Chondrocyte (in vitro differentiated cells): ENCODE measurements around the gene PRG3. TPM values are rescaled to one million over a fixed set of nuclear protein-coding genes. Genes with fewer than 3 reads are reported as not detected.

Experiments used
- DNase-seq: peaks from one replicate; pipeline ENCODE4 v3.0.0; 2021; ENCODE audit warnings: mixed read lengths, low spot score
- H3K27ac Mint-ChIP-seq: one replicate; pipeline ENCODE4 v1.8.0; 2021; ENCODE audit warnings: mild to moderate bottlenecking, moderate library complexity, mixed read lengths; ENCODE audit not compliant: unreplicated experiment
- H3K27me3 Mint-ChIP-seq: 2 replicates; pipeline ENCODE4 v1.8.0; 2021; ENCODE audit warnings: low read depth, mixed read lengths
- H3K36me3 Mint-ChIP-seq: 2 replicates; pipeline ENCODE4 v1.8.0; 2021; ENCODE audit warnings: low read depth, mixed read lengths
- H3K4me1 Mint-ChIP-seq: 2 replicates; pipeline ENCODE4 v1.8.0; 2021; ENCODE audit warnings: low read depth, mild to moderate bottlenecking, mixed read lengths
- H3K4me3 Mint-ChIP-seq: one replicate; pipeline ENCODE4 v1.8.0; 2021; ENCODE audit warnings: mild to moderate bottlenecking, moderate library complexity, mixed read lengths; ENCODE audit not compliant: unreplicated experiment
- H3K9me3 Mint-ChIP-seq: 2 replicates; pipeline ENCODE4 v1.8.0; 2021; ENCODE audit warnings: low read depth, mixed read lengths
- CTCF ChIP-seq: fragments of 200-600 bp; sonication (generic); IDR thresholded peaks from 2 replicates; pipeline ENCODE4 v1.5.0; 2021; ENCODE audit warnings: antibody characterized with exemption, mild to moderate bottlenecking, moderate library complexity
- total RNA-seq: library from RNA; stranded (reverse); gene quantifications from 3 replicates; pipeline ENCODE4 v1.2.1, GENCODE V29; 2021

Gene PRG3
- total RNA-seq, 1 donor from 2014 or later = not detected

GRCh38 chr11:57370251-57370650 is 10.7 kb downstream of the PRG3 start:
- Mint-ChIP-seq H3K4me3 (no peak overlapping the region), H3K27me3 (peaks cover 27% of the 10 kb centered on the region), H3K36me3 (no peaks in the 10 kb centered on the region), H3K9me3 (peaks cover 2% of the 10 kb centered on the region), H3K27ac (no peak overlapping the region), H3K4me1 (no peaks in the 10 kb centered on the region)
- DNase-seq = no peak
- TF ChIP-seq CTCF = no peak

- Mint-ChIP-seq H3K27ac (no peak overlapping the region), H3K4me1 (no peaks in the 10 kb centered on the region), H3K4me3 (no peak overlapping the region), H3K9me3 (peaks cover 2% of the 10 kb centered on the region), H3K36me3 (no peaks in the 10 kb centered on the region), H3K27me3 (peaks cover 38% of the 10 kb centered on the region)
- no peak for DNase-seq
- TF ChIP-seq CTCF = no peak
Observed at GRCh38 chr11:57368845-57369232, 12.1 kb downstream of the PRG3 start.

GRCh38 chr11:57368106-57368844 is 12.7 kb downstream of the PRG3 start:
- no peak overlapping the region for H3K4me3 Mint-ChIP-seq
- no peaks in the 10 kb centered on the region for H3K4me1 Mint-ChIP-seq
- H3K27me3 Mint-ChIP-seq = peaks cover 38% of the 10 kb centered on the region
- no peak overlapping the region for H3K27ac Mint-ChIP-seq
- H3K9me3 Mint-ChIP-seq = no peaks in the 10 kb centered on the region
- no peak for TF ChIP-seq CTCF
- H3K36me3 Mint-ChIP-seq = no peaks in the 10 kb centered on the region
- DNase-seq = no peak

GRCh38 chr11:57364851-57365660 is 15.9 kb downstream of the PRG3 start:
- H3K4me3 Mint-ChIP-seq = no peak overlapping the region
- peaks cover 41% of the 10 kb centered on the region for H3K27me3 Mint-ChIP-seq
- TF ChIP-seq CTCF = no peak
- no peak for DNase-seq
- peaks cover 3% of the 10 kb centered on the region for H3K4me1 Mint-ChIP-seq
- no peaks in the 10 kb centered on the region for H3K36me3 Mint-ChIP-seq
- no peaks in the 10 kb centered on the region for H3K9me3 Mint-ChIP-seq
- no peak overlapping the region for H3K27ac Mint-ChIP-seq

GRCh38 chr11:57363131-57364080 is 17.5 kb downstream of the PRG3 start:
- H3K36me3 Mint-ChIP-seq = no peaks in the 10 kb centered on the region
- no peak overlapping the region for H3K4me3 Mint-ChIP-seq
- peaks cover 4% of the 10 kb centered on the region for H3K4me1 Mint-ChIP-seq
- DNase-seq = no peak
- H3K27ac Mint-ChIP-seq = no peak overlapping the region
- H3K9me3 Mint-ChIP-seq = no peaks in the 10 kb centered on the region
- H3K27me3 Mint-ChIP-seq = peaks cover 41% of the 10 kb centered on the region
- no peak for TF ChIP-seq CTCF
